Type B pancreatic cell (in vitro differentiated cells): ENCODE measurements around the gene B3GALNT2. TPM values are rescaled to one million over a fixed set of nuclear protein-coding genes. Genes with fewer than 3 reads are reported as not detected.
"Not testable (repeated sequence)": the region's sequence is repeated elsewhere in the genome, so short reads cannot be mapped to it uniquely, and the experiment has no call there.

ENCODE experiments used
- DNase-seq: peaks from one replicate; pipeline ENCODE4 v3.0.0; 2021; ENCODE audit warnings: mixed read lengths; ENCODE audit not compliant: unreplicated experiment; ENCODE audit errors: extremely low spot score
- H3K27ac Mint-ChIP-seq: 2 replicates; pipeline ENCODE4 v1.8.0; 2021; ENCODE audit warnings: mild to moderate bottlenecking, mixed read lengths
- H3K27me3 Mint-ChIP-seq: 2 replicates; pipeline ENCODE4 v1.8.0; 2021; ENCODE audit warnings: mixed read lengths
- H3K36me3 Mint-ChIP-seq: 2 replicates; pipeline ENCODE4 v1.8.0; 2021; ENCODE audit warnings: mixed read lengths
- H3K4me1 Mint-ChIP-seq: one replicate; pipeline ENCODE4 v1.8.0; 2021; ENCODE audit warnings: mixed read lengths; ENCODE audit not compliant: unreplicated experiment
- H3K4me3 Mint-ChIP-seq: 2 replicates; pipeline ENCODE4 v1.8.0; 2021; ENCODE audit warnings: mild to moderate bottlenecking, mixed read lengths
- H3K9me3 Mint-ChIP-seq: 2 replicates; pipeline ENCODE4 v1.8.0; 2021; ENCODE audit warnings: mixed read lengths
- total RNA-seq: library from RNA; stranded (reverse); gene quantifications from 2 replicates; pipeline ENCODE4 v1.2.1, GENCODE V29; 2021; ENCODE audit warnings: low replicate concordance
- TF ChIP-seq, protein P1 (sequence below): fragments of 200-600 bp; sonication (generic); conservative IDR thresholded peaks from 2 replicates; pipeline ENCODE4 v1.5.0; 2021; ENCODE audit warnings: antibody characterized with exemption, mild to moderate bottlenecking

Gene B3GALNT2
- total RNA-seq, 1 donor from 2014 or later, result 31.3 TPM

GRCh38 chr1:235465066-235465465, 39.2 kb downstream of the B3GALNT2 start:
- DNase-seq, result no peak
- TF ChIP-seq, protein P1, sequence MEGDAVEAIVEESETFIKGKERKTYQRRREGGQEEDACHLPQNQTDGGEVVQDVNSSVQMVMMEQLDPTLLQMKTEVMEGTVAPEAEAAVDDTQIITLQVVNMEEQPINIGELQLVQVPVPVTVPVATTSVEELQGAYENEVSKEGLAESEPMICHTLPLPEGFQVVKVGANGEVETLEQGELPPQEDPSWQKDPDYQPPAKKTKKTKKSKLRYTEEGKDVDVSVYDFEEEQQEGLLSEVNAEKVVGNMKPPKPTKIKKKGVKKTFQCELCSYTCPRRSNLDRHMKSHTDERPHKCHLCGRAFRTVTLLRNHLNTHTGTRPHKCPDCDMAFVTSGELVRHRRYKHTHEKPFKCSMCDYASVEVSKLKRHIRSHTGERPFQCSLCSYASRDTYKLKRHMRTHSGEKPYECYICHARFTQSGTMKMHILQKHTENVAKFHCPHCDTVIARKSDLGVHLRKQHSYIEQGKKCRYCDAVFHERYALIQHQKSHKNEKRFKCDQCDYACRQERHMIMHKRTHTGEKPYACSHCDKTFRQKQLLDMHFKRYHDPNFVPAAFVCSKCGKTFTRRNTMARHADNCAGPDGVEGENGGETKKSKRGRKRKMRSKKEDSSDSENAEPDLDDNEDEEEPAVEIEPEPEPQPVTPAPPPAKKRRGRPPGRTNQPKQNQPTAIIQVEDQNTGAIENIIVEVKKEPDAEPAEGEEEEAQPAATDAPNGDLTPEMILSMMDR, result no peak
- H3K4me3 Mint-ChIP-seq, result no peak overlapping the region
- H3K4me1 Mint-ChIP-seq, result no peaks in the 10 kb centered on the region
- H3K27me3 Mint-ChIP-seq, result no peaks in the 10 kb centered on the region
- H3K36me3 Mint-ChIP-seq, result peaks cover 25% of the 10 kb centered on the region
- H3K9me3 Mint-ChIP-seq, result no peaks in the 10 kb centered on the region
- no peak overlapping the region for H3K27ac Mint-ChIP-seq

GRCh38 chr1:235462832-235463231, 41.4 kb downstream of the B3GALNT2 start:
- not testable (repeated sequence) for H3K27ac Mint-ChIP-seq, H3K4me3 Mint-ChIP-seq, DNase-seq, H3K9me3 Mint-ChIP-seq, H3K4me1 Mint-ChIP-seq, H3K27me3 Mint-ChIP-seq
- peaks cover 21% of the 10 kb centered on the region for H3K36me3 Mint-ChIP-seq

- no peak overlapping the region for H3K4me3 Mint-ChIP-seq
- no peaks in the 10 kb centered on the region for H3K9me3 Mint-ChIP-seq
- peaks cover 21% of the 10 kb centered on the region for H3K36me3 Mint-ChIP-seq
- no peaks in the 10 kb centered on the region for H3K4me1 Mint-ChIP-seq
- no peaks in the 10 kb centered on the region for H3K27me3 Mint-ChIP-seq
- DNase-seq, result no peak
- no peak overlapping the region for H3K27ac Mint-ChIP-seq
- TF ChIP-seq, protein P1, result no peak
Measured at GRCh38 chr1:235461954-235462353, 42.3 kb downstream of the B3GALNT2 start.

GRCh38 chr1:235460770-235461169, 43.5 kb downstream of the B3GALNT2 start:
- H3K36me3 Mint-ChIP-seq, result peaks cover 21% of the 10 kb centered on the region
- H3K9me3 Mint-ChIP-seq, result no peaks in the 10 kb centered on the region
- DNase-seq, result no peak
- TF ChIP-seq, protein P1, result no peak
- H3K27me3 Mint-ChIP-seq, result no peaks in the 10 kb centered on the region
- no peak overlapping the region for H3K4me3 Mint-ChIP-seq
- no peaks in the 10 kb centered on the region for H3K4me1 Mint-ChIP-seq
- no peak overlapping the region for H3K27ac Mint-ChIP-seq

DNA sequence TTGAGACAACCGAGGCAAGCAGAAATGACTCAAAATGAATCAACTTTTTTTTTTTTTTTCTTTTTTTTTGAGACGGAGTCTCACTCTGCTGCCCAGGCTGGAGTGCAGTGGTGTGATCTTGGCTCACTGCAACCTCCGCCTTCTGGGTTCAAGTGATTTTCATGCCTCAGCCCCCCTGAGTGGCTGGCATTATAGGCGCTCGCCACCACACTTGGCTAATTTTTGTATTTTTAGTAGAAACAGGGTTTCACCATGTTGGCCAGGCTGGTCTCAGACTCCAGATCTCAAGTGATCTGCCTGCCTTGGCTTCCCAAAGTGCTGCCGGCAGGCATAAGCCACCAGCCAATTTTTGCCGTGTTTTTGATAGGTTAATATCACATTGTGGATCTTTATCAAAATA, 46.4 kb downstream of the B3GALNT2 start:
- not testable (repeated sequence) for H3K4me1 Mint-ChIP-seq, H3K27ac Mint-ChIP-seq, DNase-seq, H3K27me3 Mint-ChIP-seq, H3K36me3 Mint-ChIP-seq, H3K4me3 Mint-ChIP-seq, H3K9me3 Mint-ChIP-seq

GRCh38 chr1:235455823-235456222, 48.4 kb downstream of the B3GALNT2 start:
- Mint-ChIP-seq H3K4me3 (no peak overlapping the region), H3K36me3 (peaks cover 5% of the 10 kb centered on the region), H3K4me1 (no peaks in the 10 kb centered on the region), H3K9me3 (no peaks in the 10 kb centered on the region), H3K27ac (no peak overlapping the region), H3K27me3 (no peaks in the 10 kb centered on the region)
- no peak for DNase-seq
- TF ChIP-seq, protein P1, result no peak

GRCh38 chr1:235455097-235455496, 49.2 kb downstream of the B3GALNT2 start:
- H3K9me3 Mint-ChIP-seq, result no peaks in the 10 kb centered on the region
- no peak for DNase-seq
- TF ChIP-seq, protein P1, result no peak
- H3K4me1 Mint-ChIP-seq, result no peaks in the 10 kb centered on the region
- no peak overlapping the region for H3K4me3 Mint-ChIP-seq
- H3K27me3 Mint-ChIP-seq, result no peaks in the 10 kb centered on the region
- peaks cover 10% of the 10 kb centered on the region for H3K36me3 Mint-ChIP-seq
- no peak overlapping the region for H3K27ac Mint-ChIP-seq
